Measurements from ENCODE around the gene APOBEC4.

Gene APOBEC4

GRCh38 chr1:183600634-183601033 lies 52.5 kb downstream of the APOBEC4 start:
- DNase-seq (ENCODE audit: low spot score) = no peak

- DNase-seq (ENCODE audit: low spot score) = no peak
Measured at GRCh38 chr1:183600136-183600535, 53.0 kb downstream of the APOBEC4 start.

GRCh38 chr1:183598386-183598785 lies 54.7 kb downstream of the APOBEC4 start:
- DNase-seq (ENCODE audit: low spot score) = no peak

DNA sequence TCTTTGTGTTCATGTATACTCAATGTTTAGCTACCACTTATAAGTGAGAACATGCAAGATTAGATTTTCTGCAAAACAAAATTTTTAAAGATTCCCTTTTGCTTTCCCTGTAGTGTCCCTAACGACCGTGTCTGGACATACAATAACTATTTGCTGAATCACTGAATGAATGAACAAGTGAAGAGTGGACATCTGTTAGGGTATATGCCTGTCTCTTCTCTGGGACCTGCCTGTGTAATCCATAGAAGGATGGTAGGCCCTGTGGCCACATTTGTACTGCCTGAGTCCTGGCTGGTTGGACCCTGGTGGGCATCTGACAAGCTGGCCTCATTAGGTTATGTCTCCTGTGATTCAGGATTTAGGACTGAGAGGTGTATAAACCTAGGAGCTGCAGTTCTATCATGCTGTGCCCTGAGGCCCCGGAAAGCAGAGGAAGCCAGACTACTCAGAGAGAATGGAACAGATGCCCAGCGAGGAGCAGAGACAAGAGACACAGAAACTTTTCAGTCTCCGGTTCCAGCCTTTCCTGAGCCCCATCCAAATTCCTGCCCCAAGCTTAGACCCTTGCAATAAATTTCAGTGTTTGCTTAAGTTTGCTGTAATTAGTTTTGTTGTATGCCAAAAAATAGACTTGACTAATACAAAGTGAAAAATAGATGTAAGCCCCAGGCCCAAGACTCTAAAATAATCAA lies 55.3 kb downstream of the APOBEC4 start:
- DNase-seq (ENCODE audit: low spot score) = no peak

DNA sequence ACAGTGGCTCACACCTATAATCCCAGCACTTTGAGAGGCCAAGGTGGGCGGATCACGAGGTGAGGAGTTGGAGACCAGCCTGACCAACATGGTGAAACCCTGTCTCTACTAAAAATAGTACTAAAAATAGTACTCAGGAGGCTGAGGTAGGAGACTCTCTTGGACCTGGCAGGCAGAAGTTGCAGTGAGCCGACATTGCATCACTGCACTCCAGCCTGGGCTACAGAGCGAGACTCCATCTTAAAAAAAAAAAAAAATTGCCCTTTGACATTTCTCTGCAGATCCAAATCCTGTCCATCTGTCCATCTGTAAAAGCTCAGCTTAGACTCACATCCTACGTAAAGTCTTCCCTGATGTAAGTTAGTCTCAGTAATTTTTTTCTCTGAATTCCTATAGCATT lies 56.6 kb downstream of the APOBEC4 start:
- DNase-seq (ENCODE audit: low spot score) = no peak
